Endothelial cell of umbilical vein (primary cell): Measurements from ENCODE around the gene HSPA12A. TPM values are rescaled to one million over a fixed set of nuclear protein-coding genes. Genes with fewer than 3 reads are reported as not detected.

Experiments
- BruUV-seq: library from RNA; stranded (reverse); fragments of 400-500 nt; replicated peaks from 2 replicates; lab custom pipeline; 2021; lab: Mats Ljungman, UMichigan
- CTCF ChIA-PET: fragments of 300-600, 350-600 bp; sonication (Branson Sonifier 250); formaldehyde crosslinking; loops from one replicate; lab custom pipeline; 2021; ENCODE audit warnings: antibody characterized with exemption, inconsistent platforms; lab: Charles Lee
- POLR2A ChIA-PET: fragments of 300-600, 350-600 bp; sonication (Branson Sonifier 250); formaldehyde crosslinking; loops from one replicate; lab custom pipeline; 2021; ENCODE audit warnings: antibody characterized with exemption, inconsistent platforms; lab: Charles Lee
- DNase-seq: peaks from one replicate; pipeline ENCODE4 v3.0.0-alpha.2; 2011; ENCODE audit warnings: low read depth, low spot score
- FAIRE-seq: peaks from 2 replicates; lab custom pipeline; 2011; peaks lifted over from hg19 to GRCh38; lab: Jason Lieb, UNC
- H2AFZ ChIP-seq: 2 replicates; pipeline ENCODE4 v1.6.0; 2012; ENCODE audit warnings: low read depth, low read length, control low read depth, inconsistent platforms
- H3K27ac ChIP-seq: 2 replicates; pipeline ENCODE4 v1.5.1; 2011; ENCODE audit warnings: low read depth, mild to moderate bottlenecking, control low read depth, low read length, moderate library complexity; ENCODE audit not compliant: insufficient read depth
- H3K27me3 ChIP-seq, 2 experiments: 2 replicates each; pipeline versions ENCODE4 v1.6.0 to v1.6.1; 2011; ENCODE audit warnings: low read length in 2 of 2, mixed read lengths in 1 of 2; ENCODE audit not compliant: control insufficient read depth in 2 of 2, insufficient read depth in 2 of 2
- H3K36me3 ChIP-seq, 2 experiments: 2 replicates in 1 of 2; 3 replicates in 1 of 2; pipeline ENCODE4 v1.5.1; 2011; ENCODE audit warnings: low read length in 2 of 2, mild to moderate bottlenecking in 1 of 2, moderate library complexity in 1 of 2; ENCODE audit not compliant: control insufficient read depth in 2 of 2, insufficient read depth in 2 of 2; ENCODE audit errors: extremely low read depth in 1 of 2
- H3K4me1 ChIP-seq: 3 replicates; pipeline ENCODE4 v1.5.1; 2011; ENCODE audit warnings: mild to moderate bottlenecking, low read length; ENCODE audit not compliant: control insufficient read depth, insufficient read depth; ENCODE audit errors: extremely low read depth
- H3K4me2 ChIP-seq: 2 replicates; pipeline ENCODE4 v1.6.1; 2011; ENCODE audit warnings: low read length, control low read depth, mixed read lengths; ENCODE audit not compliant: insufficient read depth
- H3K4me3 ChIP-seq, 3 experiments: fragments of 200-600 bp in 1 of 3; sonication (generic), shearing (Covaris generic) in 1 of 3; replicated peaks in 1 of 3; 2 replicates each; pipeline ENCODE4 v1.5.1; 2011 to 2016; ENCODE audit warnings: control low read depth in 3 of 3, low read length in 3 of 3, mild to moderate bottlenecking in 2 of 3, inconsistent platforms in 1 of 3, low read depth in 1 of 3, moderate library complexity in 1 of 3; ENCODE audit not compliant: insufficient read depth in 1 of 3
- H3K79me2 ChIP-seq: 2 replicates; pipeline ENCODE4 v1.6.0; 2012; ENCODE audit warnings: low read length, inconsistent platforms; ENCODE audit not compliant: control insufficient read depth, insufficient read depth
- H3K9ac ChIP-seq: replicated peaks from 2 replicates; pipeline ENCODE3; 2011; ENCODE audit warnings: low read length, control low read depth; ENCODE audit not compliant: insufficient read depth; ENCODE audit errors: extremely low read depth
- H3K9me1 ChIP-seq: replicated peaks from 3 replicates; pipeline ENCODE4 v1.6.0; 2011; ENCODE audit warnings: mild to moderate bottlenecking, low read length; ENCODE audit not compliant: control insufficient read depth, insufficient read depth; ENCODE audit errors: extremely low read depth
- H3K9me3 ChIP-seq: replicated peaks from 2 replicates; pipeline ENCODE4 v1.5.1; 2012; ENCODE audit warnings: low read length, inconsistent platforms; ENCODE audit not compliant: control insufficient read depth, insufficient read depth
- H4K20me1 ChIP-seq: replicated peaks from 2 replicates; pipeline ENCODE3; 2011; ENCODE audit warnings: mild to moderate bottlenecking, low read length; ENCODE audit not compliant: control insufficient read depth, insufficient read depth; ENCODE audit errors: extremely low read depth
- EZH2 ChIP-seq: IDR thresholded peaks from 2 replicates; pipeline ENCODE4 v1.6.1; 2012; ENCODE audit warnings: borderline replicate concordance, low read depth, mild to moderate bottlenecking, moderate library complexity, low read length, inconsistent platforms; ENCODE audit not compliant: severe bottlenecking
- FOS ChIP-seq: IDR thresholded peaks from 2 replicates; pipeline ENCODE4 v1.6.1; 2011; ENCODE audit warnings: mild to moderate bottlenecking, low read length, moderate library complexity, borderline replicate concordance; ENCODE audit not compliant: insufficient read depth
- GATA2 ChIP-seq: IDR thresholded peaks from 2 replicates; pipeline ENCODE4 v1.7.0; 2011; ENCODE audit warnings: low read depth, mild to moderate bottlenecking, moderate library complexity, mixed read lengths, low read length; ENCODE audit not compliant: insufficient read length, insufficient read depth
- JUN ChIP-seq: IDR thresholded peaks from 2 replicates; pipeline ENCODE4 v1.6.1; 2011; ENCODE audit warnings: borderline replicate concordance, low read depth; ENCODE audit not compliant: insufficient read length, insufficient read depth
- MYC ChIP-seq: IDR thresholded peaks from one replicate; pipeline ENCODE4 v1.6.1; 2011; ENCODE audit warnings: mild to moderate bottlenecking, low read depth, low read length
- POLR2A ChIP-seq: IDR thresholded peaks from 2 replicates; pipeline ENCODE4 v1.6.1; 2012; ENCODE audit warnings: low read depth, mild to moderate bottlenecking, control low read depth, low read length
- POLR2AphosphoS5 ChIP-seq: IDR thresholded peaks from 2 replicates; pipeline ENCODE4 v1.6.1; 2012; ENCODE audit warnings: low read depth, mild to moderate bottlenecking, control low read depth, low read length, moderate library complexity; ENCODE audit not compliant: insufficient read depth
- dilution Hi-C: fragments of 300-500 bp; cut with MboI; formaldehyde crosslinking; loops from one replicate; pipeline ENCODE4 v1.15.0; 2019; ENCODE audit warnings: low sequenced_read_pairs; ENCODE audit not compliant: extremely low pct_ligation_motif_present
- intact Hi-C: fragments of 100-400 bp; cut with micrococcal nuclease; formaldehyde crosslinking; loops from one replicate; pipeline ENCODE4 v1.10.0; 2022
- polyA plus RNA-seq, 4 experiments: library from polyadenylated mRNA; depleted of rRNA in 3 of 4; stranded (reverse) in 3 of 4; unstranded in 1 of 4; fragments of >200 nt; gene quantifications; 2 replicates each; pipeline versions ENCODE4 v1.2.1 to v1.2.3, GENCODE V29; 2011 to 2012; ENCODE audit warnings: missing spikeins in 1 of 4
- total RNA-seq: library from RNA; stranded (reverse); gene quantifications from 2 replicates; pipeline ENCODE4 v1.2.3, GENCODE V29; 2021
- TF ChIP-seq, protein P1 (sequence below): IDR thresholded peaks from 2 replicates; pipeline ENCODE4 v1.6.1; 2011; ENCODE audit not compliant: insufficient read depth, insufficient read length
- TF ChIP-seq, protein P2 (sequence below), 2 donors: IDR thresholded peaks; 1 replicate in 1 of 2; 2 replicates in 1 of 2; pipeline ENCODE4 v1.5.1; 2011; ENCODE audit warnings: low read length in 2 of 2, mild to moderate bottlenecking in 2 of 2, moderate library complexity in 2 of 2, control low read depth in 1 of 2, inconsistent platforms in 1 of 2, low read depth in 1 of 2; ENCODE audit not compliant: insufficient read depth in 1 of 2; ENCODE audit errors: extremely low read depth in 1 of 2

HSPA12A gene
- total and polyA plus RNA-seq, 2 donors (not counting 3 experiments of a cell fraction or from before 2014, with no cell fraction given): 0.22 to 0.29 TPM

DNA sequence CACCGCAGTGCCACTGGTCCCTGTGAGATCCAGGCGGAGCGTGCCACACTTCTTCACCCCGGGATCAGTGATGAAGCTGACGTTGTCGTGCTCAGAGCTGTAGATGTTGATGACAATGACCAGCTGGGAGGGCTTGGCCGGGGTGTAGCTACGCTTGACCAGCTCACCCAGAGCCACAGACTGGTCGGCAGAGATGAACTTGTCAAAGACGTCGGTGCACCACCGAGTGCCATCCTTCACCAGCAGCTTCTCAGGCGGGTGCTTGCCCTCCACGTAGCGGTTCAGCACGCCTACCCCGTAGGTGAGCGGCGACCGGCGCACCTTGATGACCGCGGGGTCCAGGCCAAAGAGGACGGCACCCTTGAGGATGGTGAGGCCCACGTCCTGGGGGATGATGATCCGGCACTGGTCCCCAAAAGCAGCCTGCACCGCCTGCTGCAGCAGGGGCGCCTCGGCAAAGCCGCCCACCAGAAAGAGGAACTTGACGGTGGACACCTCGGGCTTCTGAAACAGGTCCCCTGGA lies 67.4 kb downstream of the HSPA12A start:
- Histone ChIP-seq H3K9ac (no peak overlapping the region), H3K27ac (no peak overlapping the region), H4K20me1 (no peaks in the 10 kb centered on the region), H3K27me3 (no peaks in the 10 kb centered on the region), H3K9me3 (no peaks in the 10 kb centered on the region), H3K4me3 (no peak overlapping the region), H3K9me1 (no peaks in the 10 kb centered on the region), H3K36me3 (no peaks in the 10 kb centered on the region), H3K79me2 (no peaks in the 10 kb centered on the region), H3K4me1 (no peaks in the 10 kb centered on the region), H3K4me2 (no peak overlapping the region), H2AFZ (no peak overlapping the region)
- dilution Hi-C loops (no loop called here), intact Hi-C loops (no loop called here)
- FAIRE-seq (no peak), DNase-seq (no peak)
- no TSS peak for BruUV-seq
- TF ChIP-seq GATA2: no peak
- TF ChIP-seq FOS: no peak
- TF ChIP-seq, protein P1, sequence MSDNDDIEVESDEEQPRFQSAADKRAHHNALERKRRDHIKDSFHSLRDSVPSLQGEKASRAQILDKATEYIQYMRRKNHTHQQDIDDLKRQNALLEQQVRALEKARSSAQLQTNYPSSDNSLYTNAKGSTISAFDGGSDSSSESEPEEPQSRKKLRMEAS: no peak
- TF ChIP-seq EZH2: no peak
- no peak for TF ChIP-seq POLR2AphosphoS5
- TF ChIP-seq MYC: no peak
- TF ChIP-seq JUN: no peak
- TF ChIP-seq, protein P2, sequence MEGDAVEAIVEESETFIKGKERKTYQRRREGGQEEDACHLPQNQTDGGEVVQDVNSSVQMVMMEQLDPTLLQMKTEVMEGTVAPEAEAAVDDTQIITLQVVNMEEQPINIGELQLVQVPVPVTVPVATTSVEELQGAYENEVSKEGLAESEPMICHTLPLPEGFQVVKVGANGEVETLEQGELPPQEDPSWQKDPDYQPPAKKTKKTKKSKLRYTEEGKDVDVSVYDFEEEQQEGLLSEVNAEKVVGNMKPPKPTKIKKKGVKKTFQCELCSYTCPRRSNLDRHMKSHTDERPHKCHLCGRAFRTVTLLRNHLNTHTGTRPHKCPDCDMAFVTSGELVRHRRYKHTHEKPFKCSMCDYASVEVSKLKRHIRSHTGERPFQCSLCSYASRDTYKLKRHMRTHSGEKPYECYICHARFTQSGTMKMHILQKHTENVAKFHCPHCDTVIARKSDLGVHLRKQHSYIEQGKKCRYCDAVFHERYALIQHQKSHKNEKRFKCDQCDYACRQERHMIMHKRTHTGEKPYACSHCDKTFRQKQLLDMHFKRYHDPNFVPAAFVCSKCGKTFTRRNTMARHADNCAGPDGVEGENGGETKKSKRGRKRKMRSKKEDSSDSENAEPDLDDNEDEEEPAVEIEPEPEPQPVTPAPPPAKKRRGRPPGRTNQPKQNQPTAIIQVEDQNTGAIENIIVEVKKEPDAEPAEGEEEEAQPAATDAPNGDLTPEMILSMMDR (IDR thresholded peaks at IDR 0.05; ENCODE audit: extremely low read depth in 1 of 2, insufficient read depth in 1 of 2, low read depth in 1 of 2, low read length in 2 of 2): no peak
- TF ChIP-seq POLR2A: no peak
- POLR2A ChIA-PET: no interaction called here
- CTCF ChIA-PET: interaction anchor here (1.8 kb wide), 1 partner anchor 113 kb away, joined by 6 read pairs; no protein-coding TSS in a partner anchor
